Gastrocnemius medialis (tissue), 4 donors: ENCODE measurements around the gene DENND1A. TPM values are rescaled to one million over a fixed set of nuclear protein-coding genes. Genes with fewer than 3 reads are reported as not detected.

Experiments
- ATAC-seq, 2 donors: fragments of 150-250 bp; one replicate each; pipeline ENCODE4 v1.9.1; 2016
- DNase-seq, 2 donors: peaks; one replicate each; pipeline ENCODE4 v3.0.0-alpha.2; 2019
- H3K27ac ChIP-seq, 4 donors: fragments of 200-600 bp; sonication (generic); 1 replicate in 1 of 4; 2 replicates in 3 of 4; pipeline ENCODE4 v1.5.1; 2016 to 2018; ENCODE audit warnings: mild to moderate bottlenecking in 2 of 4, moderate library complexity in 1 of 4
- H3K27me3 ChIP-seq, 3 donors: fragments of 200-600 bp; sonication (generic) in 2 of 3; 1 replicate in 1 of 3; 2 replicates in 2 of 3; pipeline versions ENCODE4 v1.5.1 to v1.6.0; 2016 to 2019; ENCODE audit warnings: mild to moderate bottlenecking in 1 of 3, moderate library complexity in 1 of 3
- H3K36me3 ChIP-seq, 2 donors: fragments of 200-600 bp; sonication (generic) in 1 of 2; one replicate each; pipeline ENCODE4 v1.5.1; 2017 to 2018
- H3K4me1 ChIP-seq, 2 donors: fragments of 200-600 bp; sonication (generic) in 1 of 2; one replicate each; pipeline ENCODE4 v1.5.1; 2016 to 2017; ENCODE audit warnings: mild to moderate bottlenecking in 2 of 2
- H3K4me3 ChIP-seq, 4 donors: fragments of 200-600 bp; sonication (generic) in 3 of 4; 1 replicate in 1 of 4; 2 replicates in 3 of 4; pipeline ENCODE4 v1.5.1; 2016 to 2019; ENCODE audit warnings: mild to moderate bottlenecking in 2 of 4
- H3K9me3 ChIP-seq, 3 donors: fragments of 200-600 bp; sonication (generic) in 2 of 3; 1 replicate in 1 of 3; 2 replicates in 2 of 3; pipeline ENCODE4 v1.5.1; 2016 to 2019
- CTCF ChIP-seq, 5 experiments: fragments of 450-650 bp in 3 of 5; fragments of 200-600 bp in 2 of 5; sonication (generic) in 2 of 5; IDR thresholded peaks in 4 of 5; conservative IDR thresholded peaks in 1 of 5; 1 replicate in 4 of 5; 2 replicates in 1 of 5; pipeline ENCODE4 v1.5.1; 2016 to 2019; ENCODE audit warnings: antibody characterized with exemption in 5 of 5, mild to moderate bottlenecking in 3 of 5, moderate library complexity in 3 of 5
- POLR2A ChIP-seq, 2 donors: fragments of 450-650 bp; IDR thresholded peaks; one replicate each; pipeline ENCODE4 v1.6.1; 2017; ENCODE audit warnings: antibody characterized with exemption in 2 of 2, mild to moderate bottlenecking in 2 of 2, moderate library complexity in 2 of 2
- in situ Hi-C, 4 donors: fragments of 200-750 bp; cut with MboI; loops; one replicate each; pipeline versions ENCODE4 v1.15.0 to v1.8.0; 2017; ENCODE audit warnings: low sequenced_read_pairs in 4 of 4
- intact Hi-C: fragments of 100-400 bp; cut with DNase I; formaldehyde crosslinking; loops from one replicate; pipeline ENCODE4 v1.15.1; 2023; ENCODE audit warnings: low total_unique reads
- total RNA-seq, 4 donors: library from RNA; depleted of rRNA; stranded (reverse); fragments of >200 nt; gene quantifications; one replicate each; pipeline versions ENCODE4 v1.1.0 to v1.2.3, GENCODE V29; 2016

The DENND1A gene
- total RNA-seq, 4 donors from 2014 or later = 14.1 to 24.6 (median 16.4) TPM

- no peak overlapping the region for H3K4me3 ChIP-seq
- H3K27me3 ChIP-seq = no peaks in the 10 kb centered on the region
- in situ Hi-C loops (loop anchor here in 3 of 4 donors (5.0 to 25.0 kb wide), 3 partner anchors 497 to 504 kb away; no protein-coding TSS in a partner anchor), intact Hi-C loops (no loop called here)
- TF ChIP-seq CTCF (IDR thresholded peaks at IDR 0.05 in 4 of 5, conservative IDR thresholded peaks at IDR 0.05 in 1 of 5) (no peak), POLR2A (IDR thresholded peaks at IDR 0.05) (no peak)
- ATAC-seq (no peak), DNase-seq (no peak)
- H3K9me3 ChIP-seq = no peaks in the 10 kb centered on the region
- H3K4me1 ChIP-seq = no peaks in the 10 kb centered on the region
- no peaks in the 10 kb centered on the region for H3K36me3 ChIP-seq
- H3K27ac ChIP-seq = no peak overlapping the region
Observed at GRCh38 chr9:123540457-123540856, 389.5 kb downstream of the DENND1A start.

- intact Hi-C loops = no loop called here
- in situ Hi-C loops = loop anchor here in 2 of 4 donors (10.0 to 25.0 kb wide), 2 partner anchors 497 to 499 kb away; no protein-coding TSS in a partner anchor
- no peak for TF ChIP-seq CTCF (IDR thresholded peaks at IDR 0.05 in 4 of 5, conservative IDR thresholded peaks at IDR 0.05 in 1 of 5)
- TF ChIP-seq POLR2A (IDR thresholded peaks at IDR 0.05) = no peak
- no peak overlapping the region for H3K4me3 ChIP-seq
- DNase-seq (no peak), ATAC-seq (no peak)
- no peaks in the 10 kb centered on the region for H3K4me1 ChIP-seq
- no peaks in the 10 kb centered on the region for H3K27me3 ChIP-seq
- no peaks in the 10 kb centered on the region for H3K9me3 ChIP-seq
- H3K27ac ChIP-seq = no peak overlapping the region
- no peaks in the 10 kb centered on the region for H3K36me3 ChIP-seq
Observed at GRCh38 chr9:123537809-123538208, 392.1 kb downstream of the DENND1A start.

GRCh38 chr9:123536455-123536868, 393.5 kb downstream of the DENND1A start:
- Histone ChIP-seq H3K4me3 (no peak overlapping the region), H3K9me3 (no peaks in the 10 kb centered on the region), H3K27me3 (no peaks in the 10 kb centered on the region), H3K27ac (no peak overlapping the region), H3K4me1 (no peaks in the 10 kb centered on the region), H3K36me3 (no peaks in the 10 kb centered on the region)
- DNase-seq = no peak
- no peak for ATAC-seq
- no peak for TF ChIP-seq POLR2A (IDR thresholded peaks at IDR 0.05)
- TF ChIP-seq CTCF (IDR thresholded peaks at IDR 0.05 in 4 of 5, conservative IDR thresholded peaks at IDR 0.05 in 1 of 5) = no peak
- in situ Hi-C loops (loop anchor here in 2 of 4 donors (10.0 to 25.0 kb wide), 2 partner anchors 498 to 501 kb away; no protein-coding TSS in a partner anchor), intact Hi-C loops (no loop called here)

GRCh38 chr9:123534336-123534735, 395.6 kb downstream of the DENND1A start:
- no peak overlapping the region for H3K27ac ChIP-seq
- no peak for DNase-seq
- no peaks in the 10 kb centered on the region for H3K9me3 ChIP-seq
- H3K4me3 ChIP-seq = no peak overlapping the region
- H3K27me3 ChIP-seq = no peaks in the 10 kb centered on the region
- TF ChIP-seq CTCF (IDR thresholded peaks at IDR 0.05 in 4 of 5, conservative IDR thresholded peaks at IDR 0.05 in 1 of 5) = no peak
- TF ChIP-seq POLR2A (IDR thresholded peaks at IDR 0.05) = no peak
- no peaks in the 10 kb centered on the region for H3K36me3 ChIP-seq
- in situ Hi-C loops (loop anchor here in 2 of 4 donors (10.0 to 25.0 kb wide), 2 partner anchors 500 to 503 kb away; no protein-coding TSS in a partner anchor), intact Hi-C loops (no loop called here)
- ATAC-seq = no peak
- no peaks in the 10 kb centered on the region for H3K4me1 ChIP-seq

GRCh38 chr9:123530244-123530643, 399.7 kb downstream of the DENND1A start:
- ATAC-seq (no peak), DNase-seq (no peak)
- intact Hi-C loops (no loop called here), in situ Hi-C loops (loop anchor here in 2 of 4 donors (10.0 to 25.0 kb wide), 2 partner anchors 505 to 507 kb away; no protein-coding TSS in a partner anchor)
- TF ChIP-seq CTCF (IDR thresholded peaks at IDR 0.05 in 4 of 5, conservative IDR thresholded peaks at IDR 0.05 in 1 of 5) = no peak
- no peak for TF ChIP-seq POLR2A (IDR thresholded peaks at IDR 0.05)
- Histone ChIP-seq H3K36me3 (no peaks in the 10 kb centered on the region), H3K4me3 (no peak overlapping the region), H3K27me3 (no peaks in the 10 kb centered on the region), H3K9me3 (no peaks in the 10 kb centered on the region), H3K27ac (no peak overlapping the region), H3K4me1 (no peaks in the 10 kb centered on the region)
